ENCODE data around the gene GPHN. TPM values are rescaled to one million over a fixed set of nuclear protein-coding genes. Genes with fewer than 3 reads are reported as not detected.

GPHN gene
- total RNA-seq, 2 experiments from 2014 or later: 16.0 to 17.6 TPM

GRCh38 chr14:67068251-67068650, 560.3 kb downstream of the GPHN start:
- peaks cover 10% of the 10 kb centered on the region for H3K36me3 Mint-ChIP-seq
- peaks cover 2% of the 10 kb centered on the region for H3K4me1 Mint-ChIP-seq
- no peak overlapping the region for H3K4me3 Mint-ChIP-seq
- H3K9me3 Mint-ChIP-seq: peaks cover 11% of the 10 kb centered on the region
- no peaks in the 10 kb centered on the region for H3K27me3 Mint-ChIP-seq
- POLR2A ChIA-PET: no interaction called here
- no peak for ATAC-seq (ENCODE audit: low read depth)
- no peak for DNase-seq
- no peak overlapping the region for H3K27ac Mint-ChIP-seq

GRCh38 chr14:67071506-67071905, 563.6 kb downstream of the GPHN start:
- Mint-ChIP-seq H3K27ac (no peak overlapping the region), H3K27me3 (no peaks in the 10 kb centered on the region), H3K4me1 (peaks cover 2% of the 10 kb centered on the region), H3K9me3 (peaks cover 3% of the 10 kb centered on the region), H3K36me3 (peaks cover 7% of the 10 kb centered on the region), H3K4me3 (no peak overlapping the region)
- DNase-seq (no peak), ATAC-seq (ENCODE audit: low read depth) (no peak)
- POLR2A ChIA-PET: no interaction called here

- H3K27ac Mint-ChIP-seq: no peak overlapping the region
- ATAC-seq (ENCODE audit: low read depth) (no peak), DNase-seq (no peak)
- peaks cover 4% of the 10 kb centered on the region for H3K9me3 Mint-ChIP-seq
- no peak overlapping the region for H3K4me3 Mint-ChIP-seq
- H3K27me3 Mint-ChIP-seq: no peaks in the 10 kb centered on the region
- H3K4me1 Mint-ChIP-seq: no peaks in the 10 kb centered on the region
- H3K36me3 Mint-ChIP-seq: peaks cover 3% of the 10 kb centered on the region
- POLR2A ChIA-PET: no interaction called here
Measured at GRCh38 chr14:67077921-67078320, 570.0 kb downstream of the GPHN start.

GRCh38 chr14:67079846-67080245, 571.9 kb downstream of the GPHN start:
- H3K9me3 Mint-ChIP-seq: peaks cover 6% of the 10 kb centered on the region
- POLR2A ChIA-PET: no interaction called here
- ATAC-seq (ENCODE audit: low read depth): no peak
- no peak for DNase-seq
- no peaks in the 10 kb centered on the region for H3K4me1 Mint-ChIP-seq
- H3K27ac Mint-ChIP-seq: no peak overlapping the region
- H3K27me3 Mint-ChIP-seq: no peaks in the 10 kb centered on the region
- H3K36me3 Mint-ChIP-seq: peaks cover 6% of the 10 kb centered on the region
- no peak overlapping the region for H3K4me3 Mint-ChIP-seq

- H3K9me3 Mint-ChIP-seq: peaks cover 18% of the 10 kb centered on the region
- ATAC-seq (ENCODE audit: low read depth) (no peak), DNase-seq (no peak)
- H3K27ac Mint-ChIP-seq: no peak overlapping the region
- peaks cover 11% of the 10 kb centered on the region for H3K36me3 Mint-ChIP-seq
- H3K4me3 Mint-ChIP-seq: no peak overlapping the region
- H3K27me3 Mint-ChIP-seq: no peaks in the 10 kb centered on the region
- H3K4me1 Mint-ChIP-seq: no peaks in the 10 kb centered on the region
- POLR2A ChIA-PET: no interaction called here
Measured at GRCh38 chr14:67108230-67108629, 600.3 kb downstream of the GPHN start.

- peaks cover 6% of the 10 kb centered on the region for H3K36me3 Mint-ChIP-seq
- H3K4me3 Mint-ChIP-seq: no peak overlapping the region
- no peaks in the 10 kb centered on the region for H3K27me3 Mint-ChIP-seq
- DNase-seq: no peak
- peaks cover 6% of the 10 kb centered on the region for H3K9me3 Mint-ChIP-seq
- no peak overlapping the region for H3K27ac Mint-ChIP-seq
- POLR2A ChIA-PET: no interaction called here
- H3K4me1 Mint-ChIP-seq: no peaks in the 10 kb centered on the region
- ATAC-seq (ENCODE audit: low read depth): no peak
Measured at GRCh38 chr14:67111022-67111421, 603.1 kb downstream of the GPHN start.

- H3K36me3 Mint-ChIP-seq: no peaks in the 10 kb centered on the region
- POLR2A ChIA-PET: no interaction called here
- H3K9me3 Mint-ChIP-seq: no peaks in the 10 kb centered on the region
- no peaks in the 10 kb centered on the region for H3K4me1 Mint-ChIP-seq
- H3K27me3 Mint-ChIP-seq: no peaks in the 10 kb centered on the region
- DNase-seq (no peak), ATAC-seq (ENCODE audit: low read depth) (no peak)
- no peak overlapping the region for H3K4me3 Mint-ChIP-seq
- no peak overlapping the region for H3K27ac Mint-ChIP-seq
Measured at GRCh38 chr14:67112344-67112743, 604.4 kb downstream of the GPHN start.

GRCh38 chr14:67127174-67127573, 619.2 kb downstream of the GPHN start:
- H3K4me1 Mint-ChIP-seq: peaks cover 2% of the 10 kb centered on the region
- no peak for ATAC-seq (ENCODE audit: low read depth)
- POLR2A ChIA-PET: no interaction called here
- H3K27me3 Mint-ChIP-seq: no peaks in the 10 kb centered on the region
- H3K36me3 Mint-ChIP-seq: peaks cover 33% of the 10 kb centered on the region
- H3K9me3 Mint-ChIP-seq: peaks cover 4% of the 10 kb centered on the region
- no peak overlapping the region for H3K4me3 Mint-ChIP-seq
- H3K27ac Mint-ChIP-seq: no peak overlapping the region
- no peak for DNase-seq

GRCh38 chr14:67129768-67130167, 621.8 kb downstream of the GPHN start:
- DNase-seq: no peak
- Mint-ChIP-seq H3K27ac (no peak overlapping the region), H3K4me3 (no peak overlapping the region), H3K9me3 (peaks cover 4% of the 10 kb centered on the region), H3K27me3 (no peaks in the 10 kb centered on the region), H3K4me1 (peaks cover 2% of the 10 kb centered on the region), H3K36me3 (peaks cover 30% of the 10 kb centered on the region)
- ATAC-seq (ENCODE audit: low read depth): no peak
- POLR2A ChIA-PET: no interaction called here

GRCh38 chr14:67131691-67132090, 623.7 kb downstream of the GPHN start:
- no peak for ATAC-seq (ENCODE audit: low read depth)
- no peak overlapping the region for H3K4me3 Mint-ChIP-seq
- peaks cover 24% of the 10 kb centered on the region for H3K36me3 Mint-ChIP-seq
- POLR2A ChIA-PET: no interaction called here
- peaks cover 2% of the 10 kb centered on the region for H3K4me1 Mint-ChIP-seq
- H3K27ac Mint-ChIP-seq: no peak overlapping the region
- no peaks in the 10 kb centered on the region for H3K27me3 Mint-ChIP-seq
- peaks cover 2% of the 10 kb centered on the region for H3K9me3 Mint-ChIP-seq
- no peak for DNase-seq

- Mint-ChIP-seq H3K36me3 (peaks cover 19% of the 10 kb centered on the region), H3K9me3 (peaks cover 2% of the 10 kb centered on the region), H3K27me3 (no peaks in the 10 kb centered on the region), H3K27ac (no peak overlapping the region), H3K4me3 (no peak overlapping the region), H3K4me1 (peaks cover 2% of the 10 kb centered on the region)
- POLR2A ChIA-PET: no interaction called here
- DNase-seq (no peak), ATAC-seq (ENCODE audit: low read depth) (no peak)
Measured at GRCh38 chr14:67133144-67133543, 625.2 kb downstream of the GPHN start.

GRCh38 chr14:67133595-67134441, 625.9 kb downstream of the GPHN start:
- ATAC-seq (ENCODE audit: low read depth) (no peak), DNase-seq (no peak)
- POLR2A ChIA-PET: no interaction called here
- Mint-ChIP-seq H3K27ac (no peak overlapping the region), H3K9me3 (peaks cover 2% of the 10 kb centered on the region), H3K36me3 (peaks cover 19% of the 10 kb centered on the region), H3K4me3 (no peak overlapping the region), H3K27me3 (no peaks in the 10 kb centered on the region), H3K4me1 (peaks cover 2% of the 10 kb centered on the region)

- DNase-seq: no peak
- H3K4me1 Mint-ChIP-seq: no peaks in the 10 kb centered on the region
- peaks cover 2% of the 10 kb centered on the region for H3K9me3 Mint-ChIP-seq
- H3K27me3 Mint-ChIP-seq: no peaks in the 10 kb centered on the region
- POLR2A ChIA-PET: no interaction called here
- ATAC-seq (ENCODE audit: low read depth): no peak
- H3K36me3 Mint-ChIP-seq: peaks cover 4% of the 10 kb centered on the region
- no peak overlapping the region for H3K27ac Mint-ChIP-seq
- H3K4me3 Mint-ChIP-seq: no peak overlapping the region
Measured at GRCh38 chr14:67137744-67138371, 629.9 kb downstream of the GPHN start.

- Mint-ChIP-seq H3K27ac (no peak overlapping the region), H3K4me1 (no peaks in the 10 kb centered on the region), H3K27me3 (no peaks in the 10 kb centered on the region), H3K4me3 (no peak overlapping the region), H3K36me3 (peaks cover 2% of the 10 kb centered on the region), H3K9me3 (peaks cover 2% of the 10 kb centered on the region)
- POLR2A ChIA-PET: no interaction called here
- no peak for ATAC-seq (ENCODE audit: low read depth)
- no peak for DNase-seq
Measured at GRCh38 chr14:67140556-67140955, 632.6 kb downstream of the GPHN start.
